GM19023 (cell line): ENCODE data around the gene SH3BP5.

Experiments
- ATAC-seq: cut with Tn5 transposase; IDR thresholded peaks from one replicate; pipeline ENCODE4 v1.9.1; 2021; ENCODE audit warnings: mild to moderate bottlenecking, moderate library complexity; ENCODE audit not compliant: unreplicated experiment

The SH3BP5 gene

GRCh38 chr3:15347737-15348110 is 15.3 kb upstream of the SH3BP5 start:
- ATAC-seq: no peak

GRCh38 chr3:15347063-15347736 is 14.8 kb upstream of the SH3BP5 start:
- ATAC-seq: no peak

GRCh38 chr3:15346516-15346915 is 14.1 kb upstream of the SH3BP5 start:
- ATAC-seq: no peak

- peak; percentile 92 for ATAC-seq
Measured at GRCh38 chr3:15345608-15346137, 13.3 kb upstream of the SH3BP5 start.

GRCh38 chr3:15345066-15345607 is 12.8 kb upstream of the SH3BP5 start:
- ATAC-seq: peak; percentile 33

- no peak for ATAC-seq
Measured at GRCh38 chr3:15342945-15343344, 10.6 kb upstream of the SH3BP5 start.

GRCh38 chr3:15342246-15342645 is 9.9 kb upstream of the SH3BP5 start:
- ATAC-seq: no peak

GRCh38 chr3:15341030-15341726 is 8.8 kb upstream of the SH3BP5 start:
- ATAC-seq: no peak

- ATAC-seq: no peak
Measured at GRCh38 chr3:15339786-15340215, 7.4 kb upstream of the SH3BP5 start.

- no peak for ATAC-seq
Measured at GRCh38 chr3:15339001-15339400, 6.6 kb upstream of the SH3BP5 start.

GRCh38 chr3:15337963-15338362 is 5.6 kb upstream of the SH3BP5 start:
- ATAC-seq: no peak

- no peak for ATAC-seq
Measured at GRCh38 chr3:15336057-15336456, 3.7 kb upstream of the SH3BP5 start.

- no peak for ATAC-seq
Measured at GRCh38 chr3:15333956-15334263, 1.5 kb upstream of the SH3BP5 start.

- ATAC-seq: no peak
Measured at GRCh38 chr3:15333099-15333955, 941 bp upstream of the SH3BP5 start.

- ATAC-seq: peak; percentile 35
Measured at GRCh38 chr3:15331606-15332404, 581 bp downstream of the SH3BP5 start.

- no peak for ATAC-seq
Measured at GRCh38 chr3:15331072-15331605, 1.2 kb downstream of the SH3BP5 start.

GRCh38 chr3:15330031-15330596 is 2.3 kb downstream of the SH3BP5 start:
- no peak for ATAC-seq

GRCh38 chr3:15329046-15330005 is 3.1 kb downstream of the SH3BP5 start:
- ATAC-seq: no peak

- no peak for ATAC-seq
Measured at GRCh38 chr3:15327941-15328340, 4.4 kb downstream of the SH3BP5 start.
